HCEC 1CT (cell line): Measurements from ENCODE around the gene RBPJL.
A peak's percentile ranks its signal among the peaks of the same experiment; 100 is the strongest.

ENCODE experiments used
- DNase-seq: peaks from one replicate; pipeline ENCODE4 v3.0.0-alpha.2; 2017

RBPJL gene

DNA sequence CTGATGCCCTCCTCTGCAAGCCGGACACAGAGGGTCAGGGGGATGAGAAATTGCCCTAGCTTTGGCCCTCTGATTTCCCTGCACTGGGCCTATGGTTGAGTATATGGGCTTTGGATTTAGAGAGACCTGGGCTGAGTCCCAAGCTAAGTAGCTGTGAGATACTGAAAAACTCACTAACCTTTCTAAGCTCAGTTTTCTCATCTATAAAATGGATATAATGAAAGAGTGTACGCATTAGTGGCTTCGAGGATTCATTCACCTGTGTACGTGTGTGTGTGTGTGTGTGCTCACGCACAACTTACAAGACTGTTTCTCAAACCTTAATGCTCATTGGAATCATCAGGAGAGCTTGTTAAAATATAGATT lies 12.7 kb upstream of the RBPJL start:
- no peak for DNase-seq

DNA sequence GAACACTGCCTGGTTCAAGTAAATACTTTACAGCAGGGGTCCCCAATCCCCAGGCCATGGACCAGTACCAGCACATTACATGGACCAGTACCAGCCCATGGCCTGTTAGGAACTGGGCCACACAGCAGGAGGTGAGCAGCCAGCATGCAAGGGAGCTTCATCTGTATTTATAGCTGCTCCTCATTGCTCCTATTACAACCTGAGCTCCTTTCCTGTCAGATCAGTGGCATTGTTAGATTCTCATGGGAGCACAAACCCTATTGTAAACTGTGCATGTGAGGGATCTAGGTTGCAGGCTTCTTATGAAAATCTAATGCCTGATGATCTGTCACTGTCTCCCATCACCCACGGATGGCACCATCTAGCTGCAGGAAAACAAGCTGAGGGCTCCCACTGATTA lies 12.0 kb upstream of the RBPJL start:
- DNase-seq = no peak

DNA sequence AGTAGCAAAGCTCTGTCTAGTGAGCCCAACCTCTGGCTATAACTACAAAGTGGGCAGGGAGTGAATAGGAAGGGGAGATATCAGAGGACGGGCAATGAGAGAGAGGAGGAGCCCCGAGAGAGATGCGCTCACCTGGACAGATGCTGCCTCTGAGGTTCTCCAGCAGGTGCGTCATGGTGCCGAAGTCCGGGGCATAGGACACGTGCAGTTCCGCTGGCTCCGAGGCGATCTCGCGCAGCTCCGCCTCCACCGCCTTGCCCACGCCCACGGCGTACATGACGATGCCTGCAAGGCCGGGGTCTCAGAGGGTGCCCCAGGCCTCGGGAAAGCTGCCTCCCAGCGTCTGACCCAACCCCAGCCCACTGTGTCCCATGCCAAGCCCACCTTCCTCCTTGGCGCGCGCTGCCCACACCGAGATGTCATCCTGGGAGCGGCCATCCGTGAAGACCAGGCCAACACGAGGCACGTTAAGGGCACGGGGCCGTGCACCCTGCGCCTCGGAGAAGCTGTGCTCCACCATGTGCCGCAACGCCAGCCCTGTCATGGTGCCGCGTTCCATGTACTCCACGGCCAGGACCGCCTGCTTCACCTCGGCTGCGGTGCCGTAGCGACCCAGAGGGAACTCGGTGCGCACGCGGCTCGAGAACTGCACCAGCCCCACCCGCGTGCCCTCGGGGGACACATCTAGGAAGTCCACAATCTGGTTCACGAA lies 8.7 kb upstream of the RBPJL start:
- DNase-seq = no peak

DNA sequence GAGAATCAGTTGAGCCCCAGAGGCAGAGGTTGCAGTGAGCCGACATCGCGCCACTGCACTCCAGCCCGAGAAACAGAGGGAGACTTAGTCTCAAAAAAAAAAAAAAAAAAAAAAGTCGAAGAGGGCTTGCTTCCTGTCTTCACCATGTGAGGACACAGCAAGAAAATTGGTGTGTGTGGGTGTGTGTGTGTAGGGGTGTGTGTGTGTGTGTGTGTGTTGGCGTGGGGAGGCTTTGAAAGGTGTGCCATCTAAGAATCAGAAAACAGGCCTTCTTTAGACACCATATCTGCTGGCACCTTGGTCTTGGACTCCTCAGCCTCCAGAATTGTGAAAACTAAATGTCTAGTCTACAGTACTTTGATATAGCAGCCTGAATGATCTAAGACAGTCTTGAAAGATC lies 6.9 kb upstream of the RBPJL start:
- DNase-seq = no peak

DNA sequence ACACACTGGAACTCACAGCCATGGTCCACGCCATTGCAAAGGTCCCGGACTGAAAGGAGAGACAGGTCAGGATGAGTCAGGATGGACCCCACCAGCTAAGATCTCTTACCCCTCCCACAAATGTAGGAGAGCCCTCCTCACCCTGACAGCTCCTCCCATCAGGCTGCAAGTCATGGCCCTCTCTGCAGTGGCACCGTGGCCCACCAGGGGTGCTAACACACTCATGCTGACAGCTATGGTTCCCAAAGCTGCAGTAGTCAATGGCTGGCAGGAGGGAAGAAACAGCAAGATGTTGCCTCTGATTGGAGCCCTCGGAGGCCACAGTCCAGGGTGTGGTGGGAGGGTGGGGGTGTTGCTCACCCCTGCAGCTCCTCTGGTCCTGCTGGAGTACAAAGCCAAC lies 5.7 kb upstream of the RBPJL start:
- peak; percentile 34 for DNase-seq

DNA sequence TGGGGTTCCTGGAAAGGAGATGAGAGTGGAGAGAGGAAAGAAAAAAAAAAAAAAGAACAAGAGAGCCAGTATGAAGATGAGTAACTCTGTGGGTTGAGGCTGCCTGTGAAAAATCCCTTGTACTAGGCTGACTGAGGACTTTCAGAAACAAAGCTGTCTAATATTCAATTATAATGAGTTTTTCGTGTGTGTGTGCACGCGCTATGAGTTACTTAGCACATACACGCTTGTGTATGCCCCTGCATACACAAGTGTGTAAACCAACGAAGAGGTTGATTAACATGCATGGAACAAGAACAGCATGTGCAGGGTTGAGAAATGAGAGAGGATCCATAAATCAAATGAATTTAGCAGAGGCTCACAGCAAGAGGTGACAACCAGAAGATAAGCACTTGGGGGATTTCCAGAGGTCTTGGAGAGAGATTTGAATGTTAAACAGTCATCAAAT lies 4.8 kb upstream of the RBPJL start:
- no peak for DNase-seq

DNA sequence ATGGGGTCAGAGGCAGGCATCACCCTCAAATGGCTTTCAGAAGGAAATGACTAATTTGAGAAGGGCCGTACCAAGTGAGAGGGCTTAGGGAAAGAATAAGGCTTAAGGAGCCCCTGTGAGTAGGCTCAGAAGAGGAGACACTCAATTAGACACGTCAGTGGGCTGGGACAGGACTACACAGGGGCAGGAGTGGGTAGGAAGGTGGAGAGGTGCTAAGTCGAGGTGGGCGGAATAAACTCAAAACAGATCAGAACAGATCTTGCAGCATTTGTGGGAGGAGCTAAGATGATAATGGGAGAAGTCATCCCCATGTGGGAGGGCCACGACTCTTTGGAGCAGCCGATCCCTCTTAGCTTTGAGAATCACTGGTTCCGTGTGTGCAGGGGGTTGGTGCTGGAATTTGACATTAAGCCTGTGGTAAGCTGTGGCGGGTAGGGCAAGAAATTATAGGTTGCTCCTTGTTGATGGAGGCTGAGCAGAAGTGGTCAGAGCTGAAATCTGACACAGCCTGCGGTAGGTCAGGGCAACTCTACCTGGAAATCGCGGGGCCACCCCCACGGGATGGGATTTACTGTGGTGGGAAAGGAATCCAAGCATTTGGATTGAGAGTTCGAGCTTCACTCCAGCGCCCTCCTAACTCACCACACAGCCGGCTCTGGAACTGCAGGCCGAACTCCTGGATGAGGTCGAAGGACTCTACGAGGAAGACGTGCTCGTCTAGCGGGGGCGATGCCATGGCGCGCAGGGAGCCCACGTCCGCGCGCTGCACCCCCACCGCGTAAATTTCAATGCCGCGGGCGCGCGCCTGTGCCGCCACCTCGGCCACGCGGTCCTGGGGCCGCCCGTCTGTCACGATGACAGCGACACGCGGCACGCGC lies 2.8 kb upstream of the RBPJL start:
- no peak for DNase-seq

DNA sequence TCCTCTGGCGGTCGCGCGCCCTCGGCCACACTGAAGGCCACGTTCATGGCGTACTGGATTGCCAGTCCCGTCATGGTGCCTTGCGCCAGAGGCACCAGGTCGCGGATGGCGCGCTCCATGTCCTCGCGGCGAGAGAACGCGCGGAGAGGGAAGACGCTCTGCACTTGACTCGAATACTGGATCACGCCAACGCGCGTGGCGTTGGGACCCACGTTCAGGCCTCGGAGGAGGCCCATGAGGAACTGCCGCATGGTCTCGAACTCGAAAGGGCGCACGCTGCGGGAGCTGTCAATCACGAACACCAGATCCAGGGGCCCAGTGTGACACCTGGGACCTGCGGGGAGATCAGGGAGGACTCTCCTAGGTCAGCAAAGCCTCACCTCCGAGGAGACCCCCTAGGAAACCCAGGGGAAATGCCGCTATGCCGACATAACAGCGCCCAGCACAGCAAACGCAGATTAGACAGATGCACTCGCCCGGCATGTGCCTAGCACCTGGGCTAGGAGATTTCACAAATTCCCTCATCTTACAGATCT lies 2.1 kb upstream of the RBPJL start:
- DNase-seq = no peak

DNA sequence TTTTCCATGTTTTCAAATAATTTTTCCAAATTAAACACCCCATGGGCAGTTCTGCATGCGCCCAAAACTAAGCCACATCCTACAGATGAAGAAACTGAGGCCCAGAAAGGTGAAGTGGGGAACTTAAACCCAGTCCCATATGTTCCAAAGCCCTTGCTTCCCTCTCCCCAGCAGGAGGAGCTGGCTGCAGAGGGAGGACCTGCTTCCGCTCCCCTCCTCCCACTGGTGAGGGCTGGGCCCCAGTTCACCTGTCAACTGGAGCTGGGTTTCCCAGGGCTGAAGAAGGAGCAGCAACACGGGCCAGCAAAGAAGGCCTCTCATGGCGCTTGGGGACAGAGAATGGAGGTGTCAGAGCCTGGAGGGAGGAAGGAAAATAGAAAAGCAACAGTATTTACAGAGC lies 1.4 kb upstream of the RBPJL start:
- DNase-seq = no peak

DNA sequence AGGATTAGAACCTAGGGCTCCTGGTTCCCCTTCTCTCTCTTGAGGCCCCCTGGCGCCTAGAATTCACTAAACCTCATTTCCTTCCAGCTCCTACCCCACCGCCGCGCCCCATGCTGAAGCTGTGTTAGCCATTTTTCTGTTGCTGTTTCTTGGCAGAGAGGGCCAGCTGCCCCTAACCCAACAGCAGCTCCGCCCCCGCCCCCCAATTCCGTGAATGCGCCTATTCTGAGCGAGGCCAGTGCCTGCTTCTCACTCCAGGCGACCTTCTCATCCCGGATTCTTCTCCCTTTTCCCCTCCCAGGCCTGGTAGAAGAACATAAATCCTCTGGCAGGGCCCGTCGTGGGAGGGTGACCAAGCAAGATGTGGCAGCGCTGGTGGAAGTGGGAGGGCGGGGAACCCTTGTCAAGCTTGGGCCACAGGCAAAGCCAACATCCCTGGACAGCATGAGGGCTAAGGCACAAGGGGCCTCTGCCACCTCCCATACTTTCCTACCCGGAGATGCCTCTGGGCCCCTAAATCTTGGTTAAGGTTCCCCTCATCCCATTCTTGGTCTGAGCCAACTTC lies 518 bp downstream of the RBPJL start:
- no peak for DNase-seq

DNA sequence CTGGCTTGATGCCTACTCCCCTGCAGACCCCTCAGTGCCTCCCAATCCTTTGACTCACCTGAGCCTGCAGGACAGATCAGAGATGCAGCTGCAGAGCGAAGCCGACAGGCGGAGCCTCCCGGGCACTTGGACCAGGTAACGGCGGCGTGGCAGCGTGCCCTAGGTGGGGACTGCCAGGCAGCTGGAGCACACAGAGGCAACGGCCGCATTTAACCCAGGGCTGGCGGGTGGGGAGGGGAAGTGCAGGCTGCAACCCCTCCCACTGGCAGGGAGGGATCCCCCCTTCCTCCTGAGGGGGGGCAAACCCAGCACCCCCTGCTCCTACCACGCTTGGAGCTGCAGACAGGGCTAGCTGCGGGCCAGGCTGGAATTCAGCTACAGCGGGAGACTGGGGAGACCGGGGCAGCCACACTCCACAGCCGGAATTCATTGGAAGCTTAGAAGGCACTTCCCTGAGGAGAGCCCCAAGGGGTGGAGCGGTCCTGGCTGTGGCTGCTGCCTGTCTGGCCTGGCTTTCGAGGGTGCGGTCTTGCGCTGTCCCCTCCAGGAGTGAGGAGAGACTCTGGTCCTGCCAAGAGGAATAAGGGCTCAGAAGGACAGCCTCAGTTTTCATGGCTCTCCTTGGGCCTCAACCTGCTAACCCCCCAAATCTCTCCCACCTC lies 1.6 kb downstream of the RBPJL start, which contains the start of gene MATN4:
Gene MATN4 (minus strand): TSS at position 183 of the 662 bp plus-strand sequence. CDS start 2,717 bp downstream, outside the sequence.
- no peak for DNase-seq

DNA sequence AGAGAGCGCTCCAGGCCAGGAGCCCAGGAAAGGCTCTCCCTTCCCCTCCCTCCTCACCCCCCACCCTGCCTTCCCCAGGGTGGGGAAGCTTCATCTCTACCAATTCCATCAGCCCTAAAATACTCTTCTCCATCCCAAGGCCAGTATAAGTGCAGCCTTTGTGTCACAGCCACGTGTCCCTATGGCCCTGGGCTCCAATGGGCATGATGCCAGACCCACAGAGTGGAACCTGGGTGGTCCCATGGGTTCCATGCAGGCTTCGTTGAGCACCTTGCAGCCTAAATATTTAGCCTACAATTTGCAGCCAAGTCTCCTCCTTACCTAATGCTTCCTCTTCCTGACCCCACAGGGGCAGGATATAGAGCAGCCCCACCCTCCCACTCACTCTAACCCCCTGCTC lies 2.4 kb downstream of the RBPJL start:
- DNase-seq = no peak

DNA sequence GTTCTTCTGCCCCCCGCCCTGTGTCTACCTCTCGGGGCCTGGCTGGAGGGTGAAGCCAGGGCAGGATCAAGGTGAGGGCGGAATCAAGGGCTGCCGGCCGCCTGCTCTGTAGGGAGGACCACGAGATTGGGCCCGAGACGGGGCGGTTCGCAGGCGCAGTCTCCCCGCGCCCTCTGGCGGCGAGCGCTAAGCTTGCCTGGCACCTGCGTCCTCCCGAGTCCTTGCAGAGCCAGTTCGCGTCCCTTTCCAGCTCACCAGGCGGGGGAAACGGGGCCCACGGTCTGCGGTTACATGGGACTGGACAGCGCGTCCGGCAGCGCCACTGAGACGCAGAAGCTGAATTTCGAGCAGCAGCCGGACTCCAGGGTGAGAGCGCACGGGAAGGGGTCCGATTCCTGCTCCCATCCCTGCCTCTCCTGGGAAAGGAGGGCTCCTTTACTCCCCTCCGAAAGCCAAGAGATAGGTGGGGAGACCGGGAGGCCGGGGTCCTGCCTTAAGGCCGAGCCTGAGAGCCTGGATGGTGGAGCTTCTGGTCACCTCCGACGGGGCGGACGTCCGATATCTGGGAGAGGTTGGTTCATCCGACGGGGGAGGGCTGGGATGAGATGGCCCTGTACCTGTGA lies 5.1 kb downstream of the RBPJL start:
- DNase-seq = peak; percentile 41

DNA sequence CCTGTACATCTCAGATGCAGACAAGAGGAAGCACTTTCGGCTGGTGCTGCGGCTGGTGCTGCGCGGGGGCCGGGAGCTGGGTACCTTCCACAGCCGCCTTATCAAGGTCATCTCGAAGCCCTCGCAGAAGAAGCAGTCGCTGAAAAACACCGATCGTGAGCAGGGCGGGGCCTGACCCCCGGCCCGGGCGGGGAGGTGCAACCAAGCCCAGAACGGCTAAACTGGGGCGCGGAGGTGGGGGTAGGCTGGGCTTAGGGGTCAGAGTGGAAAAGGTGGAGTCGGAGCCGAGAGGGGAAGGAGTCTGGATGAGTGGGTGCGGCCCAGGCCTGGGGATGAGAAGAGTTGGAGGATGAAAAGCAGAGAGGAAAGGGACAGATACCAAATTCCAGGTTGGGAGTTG lies 5.6 kb downstream of the RBPJL start:
- no peak for DNase-seq

DNA sequence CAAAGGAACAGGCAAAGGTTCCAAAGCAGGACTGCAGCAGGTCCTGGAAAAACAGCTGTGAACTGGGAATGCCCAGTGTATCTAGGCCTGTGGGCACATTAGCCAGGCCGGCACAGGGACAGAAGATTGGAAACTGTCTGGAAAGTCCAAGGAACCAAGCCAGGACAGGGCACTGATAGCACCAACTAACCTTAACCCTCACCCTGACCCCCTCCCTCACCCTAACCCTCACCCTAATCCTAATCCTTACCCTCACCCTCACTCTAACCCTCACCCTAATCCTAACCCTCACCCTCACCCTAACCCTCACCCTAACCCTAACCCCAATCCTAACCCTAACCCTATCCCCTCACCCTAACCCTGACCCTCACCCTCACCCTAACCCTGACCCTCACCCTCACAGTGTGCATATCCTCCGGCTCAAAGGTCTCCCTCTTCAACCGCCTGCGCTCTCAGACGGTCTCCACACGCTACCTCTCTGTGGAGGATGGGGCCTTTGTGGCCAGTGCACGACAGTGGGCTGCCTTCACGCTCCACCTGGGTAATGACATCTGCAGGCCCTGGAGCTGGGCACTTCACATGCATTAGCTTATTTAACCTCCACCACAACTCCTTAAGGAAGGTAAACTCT lies 6.5 kb downstream of the RBPJL start:
- DNase-seq = no peak

DNA sequence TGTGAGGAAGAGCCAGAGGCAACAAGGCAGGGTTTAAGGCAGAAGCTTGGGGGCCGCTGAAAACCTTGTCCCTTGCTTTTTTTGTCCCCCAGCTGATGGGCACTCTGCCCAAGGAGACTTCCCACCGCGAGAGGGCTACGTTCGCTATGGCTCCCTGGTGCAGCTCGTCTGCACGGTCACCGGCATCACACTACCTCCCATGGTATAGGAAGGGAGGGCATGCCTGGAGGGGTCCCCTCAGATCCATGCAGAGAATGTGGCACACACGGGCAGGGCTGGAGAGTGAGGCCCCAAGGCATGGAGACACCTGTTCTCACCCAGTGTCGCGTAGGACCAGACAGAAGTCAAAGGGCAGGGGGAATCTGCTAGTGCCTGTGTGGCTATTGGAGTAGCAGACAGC lies 7.3 kb downstream of the RBPJL start:
- no peak for DNase-seq

DNA sequence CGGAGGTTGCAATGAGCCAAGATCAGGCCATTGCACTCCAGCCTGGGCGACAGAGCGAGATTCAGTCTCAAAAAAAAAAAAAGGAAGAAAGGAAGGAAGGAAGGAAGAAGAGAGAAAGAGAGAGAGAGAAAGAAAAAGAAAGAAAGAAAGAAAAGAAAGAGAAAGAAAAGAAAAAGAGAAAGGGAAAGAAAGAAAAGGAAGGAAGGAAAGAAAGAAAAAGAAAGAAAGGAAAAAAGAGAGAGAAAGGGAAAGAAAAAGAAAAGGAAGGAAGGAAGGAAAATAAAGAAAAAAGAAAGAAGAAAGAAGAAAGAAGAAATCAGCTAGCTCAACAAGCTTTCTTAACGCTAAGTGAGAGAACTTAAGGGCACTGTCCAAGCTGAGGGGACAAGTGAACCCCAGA lies 9.0 kb downstream of the RBPJL start:
- DNase-seq = no peak

DNA sequence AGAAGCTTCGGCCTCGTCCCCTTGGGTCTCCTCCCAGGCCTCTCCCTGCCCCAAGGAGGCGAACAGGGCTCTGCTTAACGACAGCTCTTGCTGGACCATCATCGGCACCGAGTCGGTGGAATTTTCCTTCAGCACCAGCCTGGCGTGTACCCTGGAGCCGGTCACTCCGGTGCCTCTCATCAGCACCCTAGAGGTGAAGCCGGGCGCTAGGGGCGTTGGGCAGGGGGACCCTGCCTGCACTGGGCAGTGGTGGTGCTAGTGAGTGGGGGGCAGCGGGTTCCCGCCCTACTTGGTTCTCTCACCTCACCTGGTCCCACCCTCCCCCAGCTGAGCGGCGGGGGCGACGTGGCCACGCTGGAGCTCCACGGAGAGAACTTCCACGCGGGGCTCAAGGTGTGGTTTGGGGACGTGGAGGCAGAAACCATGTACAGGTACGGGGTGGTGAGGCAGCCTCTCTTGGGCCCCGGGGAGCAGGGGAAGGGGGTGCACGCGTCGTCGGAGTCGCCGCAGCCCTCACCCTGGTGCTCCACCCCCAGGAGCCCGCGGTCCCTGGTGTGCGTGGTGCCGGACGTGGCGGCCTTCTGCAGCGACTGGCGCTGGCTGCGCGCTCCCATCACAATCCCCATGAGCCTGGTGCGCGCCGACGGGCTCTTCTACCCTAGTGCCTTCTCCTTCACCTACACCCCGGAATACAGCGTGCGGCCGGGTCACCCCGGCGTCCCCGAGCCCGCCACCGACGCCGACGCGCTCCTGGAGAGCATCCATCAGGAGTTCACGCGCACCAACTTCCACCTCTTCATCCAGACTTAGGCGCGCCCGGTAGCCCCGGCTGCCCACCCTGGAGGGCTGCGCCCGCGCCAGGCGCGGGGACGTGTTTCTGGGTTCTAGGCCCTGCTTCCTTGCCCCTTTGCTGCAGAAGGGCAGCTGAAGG lies 9.8 kb downstream of the RBPJL start:
- DNase-seq = no peak

DNA sequence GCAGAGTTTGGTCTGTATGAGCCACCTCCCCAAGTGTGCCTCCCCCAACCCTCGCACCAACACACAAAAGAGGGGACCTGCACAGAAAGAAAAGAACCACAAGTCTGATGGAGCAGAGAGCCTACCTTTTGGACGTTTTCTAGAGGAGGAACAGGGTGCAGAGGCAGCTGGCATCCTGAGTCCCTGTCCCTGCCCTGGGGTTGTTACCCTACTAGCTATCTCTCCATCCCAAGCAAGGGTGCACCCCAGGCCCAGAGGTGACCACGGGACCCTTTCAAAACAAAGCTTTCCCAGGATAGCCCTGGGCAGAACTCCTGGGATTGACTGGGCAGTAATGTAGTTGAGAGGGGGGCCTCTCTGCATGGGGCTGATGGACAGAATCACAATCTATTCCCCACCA lies 11.2 kb downstream of the RBPJL start:
- DNase-seq = no peak

DNA sequence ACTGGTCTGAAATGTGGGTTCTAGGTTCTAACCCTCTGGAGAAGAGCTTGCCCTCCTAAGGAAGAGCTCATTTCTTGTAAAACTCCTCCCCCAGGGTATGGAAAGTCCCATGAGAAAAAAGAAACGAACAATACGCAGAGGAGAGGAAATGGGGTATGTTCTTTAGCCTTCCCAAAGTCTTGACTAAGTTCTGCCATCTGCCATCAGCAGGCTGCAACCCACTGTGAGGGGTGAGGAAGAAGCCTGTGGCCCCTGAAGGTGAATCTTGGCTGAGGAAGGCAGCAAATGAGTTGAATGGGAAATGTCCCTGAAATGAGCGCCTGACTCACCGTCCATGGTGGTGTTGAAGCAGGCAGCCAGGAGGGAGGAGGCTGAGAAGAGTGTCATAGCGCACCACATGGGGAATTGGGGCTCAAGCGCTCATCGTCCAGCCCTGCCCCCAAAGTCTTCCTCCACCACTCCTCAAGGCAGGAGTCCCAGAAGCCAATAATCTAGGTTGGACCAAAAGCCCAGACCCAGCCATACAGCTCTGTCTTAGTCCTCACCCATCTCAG lies 11.8 kb downstream of the RBPJL start:
- no peak for DNase-seq

DNA sequence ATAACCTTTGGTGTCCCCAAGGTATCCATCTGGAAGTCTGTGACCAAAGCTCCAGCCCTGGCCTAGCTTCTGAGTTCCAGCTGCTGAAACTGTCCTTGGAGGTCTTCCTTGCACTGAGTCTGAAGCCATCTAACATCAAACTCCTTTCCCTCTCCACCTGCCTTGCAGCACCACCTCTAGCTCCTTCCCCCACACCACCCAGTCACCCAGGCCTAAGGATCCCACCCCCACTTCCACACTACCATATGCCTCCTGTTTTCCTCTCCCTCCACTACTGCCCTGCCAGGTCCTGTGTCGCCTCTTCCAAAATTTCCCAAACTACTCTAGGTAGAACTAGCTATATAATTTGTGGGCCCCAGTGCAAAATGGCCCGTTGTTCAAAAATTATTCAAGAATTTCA lies 12.3 kb downstream of the RBPJL start:
- DNase-seq = no peak
